Activated naive CD8-positive, alpha-beta T cell treated with anti-CD3 and anti-CD28 coated beads, Interleukin-2, amount 50 U/mL, for 24 hours (primary cell): ENCODE data around the gene RREB1.
A peak's percentile ranks its signal among the peaks of the same experiment; 100 is the strongest.
"Not testable (repeated sequence)": the region's sequence is repeated elsewhere in the genome, so short reads cannot be mapped to it uniquely, and the experiment has no call there.

Source experiments
- ATAC-seq: fragments of 150-1000 bp; cut with Tn5 transposase; one replicate; pipeline ENCODE4 v1.10.0; 2021
- DNase-seq: peaks from one replicate; pipeline ENCODE4 v3.0.0; 2021
- H3K27ac Mint-ChIP-seq: one replicate; pipeline ENCODE4 v1.8.0; 2021; ENCODE audit warnings: mild to moderate bottlenecking, mixed read lengths
- H3K27me3 Mint-ChIP-seq: one replicate; pipeline ENCODE4 v1.8.0; 2021; ENCODE audit warnings: mixed read lengths
- H3K36me3 Mint-ChIP-seq: one replicate; pipeline ENCODE4 v1.8.0; 2021; ENCODE audit warnings: low read depth, mixed read lengths
- H3K4me1 Mint-ChIP-seq: one replicate; pipeline ENCODE4 v1.8.0; 2021; ENCODE audit warnings: mixed read lengths
- H3K4me3 Mint-ChIP-seq: one replicate; pipeline ENCODE4 v1.8.0; 2021; ENCODE audit warnings: mild to moderate bottlenecking, moderate library complexity, mixed read lengths
- H3K9me3 Mint-ChIP-seq: one replicate; pipeline ENCODE4 v1.8.0; 2021; ENCODE audit warnings: mixed read lengths

RREB1 gene

DNA sequence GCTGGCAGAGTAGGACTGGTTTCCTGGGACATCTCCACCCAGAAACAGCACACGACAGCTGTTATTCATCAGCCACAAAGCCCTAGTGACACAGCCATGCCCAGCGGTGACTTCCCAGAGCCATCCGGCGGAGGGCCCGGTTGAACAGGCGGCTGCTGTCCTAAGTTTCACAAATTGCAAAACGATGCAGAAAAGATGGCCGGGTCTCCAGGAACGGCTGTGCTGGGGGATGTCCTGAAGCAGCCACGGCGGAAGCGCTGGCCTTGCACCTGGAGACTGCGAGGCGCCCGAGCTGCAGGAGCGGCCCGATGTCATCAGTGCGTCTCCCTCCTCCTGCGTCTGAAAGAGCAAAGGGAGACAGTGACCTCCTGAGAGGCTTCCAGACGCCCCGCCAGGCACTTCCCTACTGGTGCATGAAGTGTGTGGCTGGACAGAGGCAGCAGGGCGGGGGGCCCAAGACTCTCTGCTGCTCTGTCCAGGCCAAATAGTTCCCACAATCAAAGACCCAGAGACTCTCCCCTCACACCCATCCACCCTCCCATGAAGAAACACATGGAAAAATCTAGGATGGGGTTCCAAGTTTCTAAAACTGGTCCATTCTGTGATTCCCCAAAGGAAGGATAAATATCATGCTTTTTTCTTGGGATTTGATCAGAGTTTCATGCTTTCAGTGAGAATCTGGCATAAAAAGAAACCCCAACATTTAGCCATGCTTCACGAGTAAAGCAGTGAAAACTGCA is 161.2 kb downstream of the RREB1 start:
- Mint-ChIP-seq H3K36me3 (no peaks in the 10 kb centered on the region), H3K4me3 (no peak overlapping the region), H3K27ac (no peak overlapping the region), H3K4me1 (no peaks in the 10 kb centered on the region), H3K9me3 (no peaks in the 10 kb centered on the region), H3K27me3 (no peaks in the 10 kb centered on the region)
- no peak for ATAC-seq
- DNase-seq, result no peak

DNA sequence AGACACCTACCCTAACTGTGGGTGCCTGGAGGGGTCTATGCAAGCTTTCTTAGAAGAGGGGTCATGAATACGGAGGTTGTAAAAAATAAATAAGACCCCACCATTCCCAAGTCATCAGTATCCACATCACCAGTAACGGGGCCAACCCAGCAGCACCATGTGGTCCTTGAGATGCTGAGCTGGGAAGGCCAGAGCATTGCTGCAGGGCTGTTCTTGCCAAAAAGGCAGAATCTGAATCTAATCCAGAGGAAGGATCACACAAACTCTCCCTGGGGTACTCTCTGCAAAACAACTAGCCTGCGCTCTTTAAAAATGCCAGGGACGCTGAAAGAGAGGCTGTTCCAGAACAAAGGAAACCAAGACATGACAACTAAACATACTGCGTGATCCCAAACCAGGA is 162.1 kb downstream of the RREB1 start:
- Mint-ChIP-seq H3K4me1 (no peaks in the 10 kb centered on the region), H3K36me3 (no peaks in the 10 kb centered on the region), H3K27me3 (no peaks in the 10 kb centered on the region), H3K9me3 (no peaks in the 10 kb centered on the region), H3K27ac (no peak overlapping the region), H3K4me3 (no peak overlapping the region)
- ATAC-seq (no peak), DNase-seq (no peak)

DNA sequence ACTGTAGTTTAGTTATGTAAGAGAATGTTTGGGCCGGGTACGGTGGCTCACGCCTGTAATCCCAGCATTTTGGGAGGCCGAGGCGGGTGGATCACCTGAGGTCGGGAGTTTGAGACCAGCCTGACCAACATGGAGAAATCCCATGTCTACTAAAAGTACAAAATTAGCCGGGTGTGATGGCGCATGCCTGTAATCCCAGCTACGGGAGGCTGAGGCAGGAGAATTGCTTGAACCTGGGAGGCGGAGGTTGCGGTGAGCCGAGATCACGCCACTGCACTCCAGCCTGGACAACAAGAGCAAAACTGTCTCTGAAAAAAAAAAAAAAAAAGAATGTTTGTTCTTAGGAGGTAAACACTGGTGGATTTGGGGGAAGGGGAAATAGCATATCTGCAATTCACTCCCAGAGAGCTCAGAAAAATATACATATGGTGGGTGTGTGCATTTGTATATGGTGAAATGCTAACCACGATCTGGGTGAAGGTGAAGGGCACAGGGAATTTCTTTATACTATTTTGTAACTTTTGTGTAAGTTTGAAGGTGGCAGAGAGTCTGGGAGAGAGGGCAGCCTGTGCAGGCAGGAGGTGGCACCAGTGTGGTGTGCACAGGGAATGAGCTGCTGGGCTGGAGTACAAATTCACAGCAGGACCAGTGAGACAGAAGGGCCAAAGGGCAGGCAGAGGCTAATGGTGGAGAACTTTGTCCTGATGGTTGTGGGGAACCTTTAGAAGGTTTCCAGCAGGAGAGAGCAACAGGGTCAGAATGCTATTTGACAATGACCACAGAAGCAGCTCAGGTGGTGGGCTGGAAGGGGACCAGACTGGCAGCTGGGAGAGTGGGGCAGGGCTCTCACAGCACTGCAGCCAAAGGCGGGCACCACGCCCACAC is 162.8 kb downstream of the RREB1 start:
- H3K4me1 Mint-ChIP-seq, result peaks cover under 1% of the 10 kb centered on the region
- no peaks in the 10 kb centered on the region for H3K36me3 Mint-ChIP-seq
- no peaks in the 10 kb centered on the region for H3K27me3 Mint-ChIP-seq
- H3K9me3 Mint-ChIP-seq, result no peaks in the 10 kb centered on the region
- H3K27ac Mint-ChIP-seq, result peak overlapping the region; percentile 56
- ATAC-seq (no peak), DNase-seq (no peak)
- no peak overlapping the region for H3K4me3 Mint-ChIP-seq

- Mint-ChIP-seq H3K4me1 (peaks cover 5% of the 10 kb centered on the region), H3K27me3 (no peaks in the 10 kb centered on the region), H3K9me3 (no peaks in the 10 kb centered on the region), H3K36me3 (no peaks in the 10 kb centered on the region), H3K4me3 (no peak overlapping the region), H3K27ac (no peak overlapping the region)
- DNase-seq (no peak), ATAC-seq (no peak)
Measured at GRCh38 chr6:7271205-7271534, 163.4 kb downstream of the RREB1 start.

DNA sequence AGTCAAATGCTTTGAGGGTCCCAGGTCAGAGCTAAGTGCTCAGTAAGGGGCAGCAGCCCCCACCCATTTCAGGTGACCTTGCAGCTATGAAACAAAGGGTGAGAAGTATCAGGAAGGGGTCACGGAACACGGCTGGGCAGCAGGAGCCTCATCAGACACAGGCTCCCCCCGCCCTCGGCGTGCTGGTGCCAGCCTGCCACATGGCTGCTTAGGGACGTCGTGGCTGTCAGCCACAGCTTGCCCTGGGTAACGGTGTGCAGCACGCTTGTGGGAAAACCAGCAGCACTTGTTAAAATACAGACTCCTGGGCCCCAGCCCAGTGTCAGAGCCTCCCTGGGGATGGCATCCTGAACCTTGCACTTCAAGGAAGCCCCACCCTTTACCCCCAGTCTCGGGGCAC is 165.9 kb downstream of the RREB1 start:
- Mint-ChIP-seq H3K36me3 (no peaks in the 10 kb centered on the region), H3K4me3 (no peak overlapping the region), H3K27me3 (no peaks in the 10 kb centered on the region), H3K4me1 (peaks cover 10% of the 10 kb centered on the region), H3K9me3 (no peaks in the 10 kb centered on the region), H3K27ac (no peak overlapping the region)
- DNase-seq (no peak), ATAC-seq (no peak)

DNA sequence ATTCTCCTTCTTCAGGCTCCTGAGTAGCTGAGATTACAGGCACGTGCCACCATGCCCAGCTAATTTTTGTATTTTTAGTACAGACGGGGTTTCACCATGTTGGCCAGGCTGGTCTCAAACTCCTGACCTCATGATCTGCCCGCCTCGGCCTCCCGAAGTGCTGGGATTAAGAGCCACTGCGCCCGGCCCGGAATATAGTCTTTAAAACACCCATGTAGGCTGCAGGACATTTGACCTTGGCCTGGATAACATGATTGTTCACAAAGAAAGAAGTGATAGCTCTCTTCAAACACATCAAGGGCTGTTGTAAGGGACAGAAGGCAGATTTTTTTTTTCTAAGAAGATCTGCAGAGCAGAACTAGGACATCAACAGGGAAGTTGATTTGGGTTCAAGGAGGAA is 166.8 kb downstream of the RREB1 start:
- not testable (repeated sequence) for H3K4me3 Mint-ChIP-seq, H3K27ac Mint-ChIP-seq, H3K36me3 Mint-ChIP-seq, ATAC-seq, H3K27me3 Mint-ChIP-seq, DNase-seq, H3K4me1 Mint-ChIP-seq, H3K9me3 Mint-ChIP-seq

DNA sequence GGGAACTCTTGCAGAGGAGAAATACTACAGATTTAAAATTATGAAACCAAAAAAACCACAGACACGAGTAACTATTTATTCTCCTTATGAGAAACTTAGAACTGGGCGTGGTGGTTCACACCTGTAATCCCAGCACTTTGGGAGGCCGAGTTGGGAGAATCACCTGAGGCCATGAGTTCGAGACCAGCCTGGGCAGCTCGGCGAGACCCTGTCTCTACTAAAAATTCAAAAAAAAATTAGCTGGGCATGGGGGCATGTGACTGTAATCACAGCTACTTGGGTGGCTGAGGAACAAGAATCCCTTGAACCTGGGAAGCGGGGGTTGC is 168.4 kb downstream of the RREB1 start:
- no peak for DNase-seq
- H3K4me3 Mint-ChIP-seq, result no peak overlapping the region
- H3K27me3 Mint-ChIP-seq, result no peaks in the 10 kb centered on the region
- no peaks in the 10 kb centered on the region for H3K9me3 Mint-ChIP-seq
- no peak overlapping the region for H3K27ac Mint-ChIP-seq
- ATAC-seq, result no peak
- H3K4me1 Mint-ChIP-seq, result peaks cover 10% of the 10 kb centered on the region
- no peaks in the 10 kb centered on the region for H3K36me3 Mint-ChIP-seq

GRCh38 chr6:7282097-7282906 is 174.5 kb downstream of the RREB1 start:
- Mint-ChIP-seq H3K4me1 (peaks cover 18% of the 10 kb centered on the region), H3K27me3 (no peaks in the 10 kb centered on the region), H3K4me3 (no peak overlapping the region), H3K27ac (peak overlapping the region; percentile 56), H3K9me3 (no peaks in the 10 kb centered on the region), H3K36me3 (peaks cover 12% of the 10 kb centered on the region)
- DNase-seq (no peak), ATAC-seq (peak; percentile 47)

- Mint-ChIP-seq H3K9me3 (no peaks in the 10 kb centered on the region), H3K27ac (no peak overlapping the region), H3K4me1 (peaks cover 13% of the 10 kb centered on the region), H3K36me3 (peaks cover 18% of the 10 kb centered on the region), H3K4me3 (no peak overlapping the region), H3K27me3 (no peaks in the 10 kb centered on the region)
- no peak for ATAC-seq
- DNase-seq, result no peak
Measured at GRCh38 chr6:7283676-7284075, 175.9 kb downstream of the RREB1 start.

- no peaks in the 10 kb centered on the region for H3K9me3 Mint-ChIP-seq
- no peaks in the 10 kb centered on the region for H3K27me3 Mint-ChIP-seq
- ATAC-seq (no peak), DNase-seq (no peak)
- peaks cover 13% of the 10 kb centered on the region for H3K4me1 Mint-ChIP-seq
- no peak overlapping the region for H3K27ac Mint-ChIP-seq
- no peak overlapping the region for H3K4me3 Mint-ChIP-seq
- peaks cover 29% of the 10 kb centered on the region for H3K36me3 Mint-ChIP-seq
Measured at GRCh38 chr6:7285416-7285815, 177.7 kb downstream of the RREB1 start.

DNA sequence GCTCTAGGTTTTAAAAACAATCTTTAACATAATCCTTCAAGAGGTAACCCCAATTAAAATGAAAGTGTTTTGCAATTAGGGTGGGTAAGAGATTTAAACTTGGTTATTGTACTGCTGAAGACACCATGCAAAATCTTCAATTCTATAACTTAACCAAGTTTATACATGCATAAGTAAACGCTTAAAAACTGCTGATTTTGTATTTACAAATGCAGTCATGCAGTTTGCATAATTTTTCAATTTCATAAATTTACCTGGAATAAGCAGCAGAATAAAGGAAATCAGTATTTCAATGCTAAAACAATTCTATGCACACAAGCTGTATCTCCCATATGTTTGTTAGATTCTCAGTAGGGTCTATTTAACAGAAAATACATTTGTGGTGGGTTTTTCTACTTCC is 182.3 kb downstream of the RREB1 start:
- H3K4me3 Mint-ChIP-seq, result no peak overlapping the region
- H3K4me1 Mint-ChIP-seq, result peaks cover 2% of the 10 kb centered on the region
- no peak for ATAC-seq
- H3K27ac Mint-ChIP-seq, result no peak overlapping the region
- H3K9me3 Mint-ChIP-seq, result no peaks in the 10 kb centered on the region
- peaks cover 42% of the 10 kb centered on the region for H3K36me3 Mint-ChIP-seq
- no peaks in the 10 kb centered on the region for H3K27me3 Mint-ChIP-seq
- no peak for DNase-seq

DNA sequence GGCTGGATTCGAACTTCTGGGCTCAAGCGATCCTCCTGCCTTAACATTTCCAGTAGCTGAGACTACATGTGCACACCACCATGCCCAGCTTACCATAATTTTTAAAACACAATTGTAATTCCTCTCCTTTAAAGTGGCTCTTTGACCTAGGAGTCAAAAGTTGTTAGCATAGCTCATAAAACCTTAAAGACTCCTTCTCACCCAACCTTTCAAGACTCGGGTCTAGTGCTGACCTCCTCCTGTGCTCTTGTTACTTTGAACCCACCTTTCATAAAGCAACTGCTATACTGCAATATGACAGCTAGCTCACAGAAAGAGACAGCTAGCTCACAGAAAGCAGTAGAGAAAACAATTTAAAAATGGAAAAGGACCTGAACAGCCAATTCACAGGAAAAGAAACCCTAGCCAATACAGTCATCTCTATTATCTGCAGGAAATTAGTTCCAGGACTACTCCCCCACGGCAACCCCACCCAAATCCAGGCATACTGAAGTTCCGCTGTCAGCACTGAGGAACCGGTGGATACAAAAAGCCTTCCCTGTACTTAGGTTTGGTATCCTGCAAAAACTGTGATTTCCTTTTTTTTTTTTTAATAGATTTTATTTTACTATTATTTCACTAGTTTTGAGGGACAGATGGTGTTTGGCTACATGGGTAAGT is 185.0 kb downstream of the RREB1 start:
- Mint-ChIP-seq H3K4me3 (no peak overlapping the region), H3K27ac (no peak overlapping the region), H3K4me1 (peaks cover 7% of the 10 kb centered on the region), H3K36me3 (peaks cover 36% of the 10 kb centered on the region), H3K9me3 (no peaks in the 10 kb centered on the region), H3K27me3 (no peaks in the 10 kb centered on the region)
- ATAC-seq (no peak), DNase-seq (no peak)

DNA sequence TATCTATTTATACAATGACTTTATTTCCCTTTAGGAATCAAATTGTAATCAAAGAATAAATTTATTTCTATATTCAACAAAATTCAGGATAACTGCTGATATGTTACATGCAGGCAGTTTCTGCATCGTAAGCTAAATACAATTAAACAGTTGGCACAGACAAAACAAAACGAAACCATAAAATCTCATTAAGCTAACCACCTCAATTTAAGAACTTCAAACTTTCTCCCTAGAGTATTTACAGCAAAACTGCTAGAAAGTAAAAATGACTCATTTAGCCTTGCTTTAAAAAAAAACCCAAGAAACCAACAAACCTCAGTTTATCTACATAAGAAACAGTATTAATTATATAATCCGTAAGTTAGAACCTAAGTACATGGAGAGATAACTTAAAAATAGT is 188.2 kb downstream of the RREB1 start:
- peaks cover 47% of the 10 kb centered on the region for H3K36me3 Mint-ChIP-seq
- no peak for DNase-seq
- H3K4me3 Mint-ChIP-seq, result no peak overlapping the region
- H3K9me3 Mint-ChIP-seq, result no peaks in the 10 kb centered on the region
- peaks cover 8% of the 10 kb centered on the region for H3K4me1 Mint-ChIP-seq
- ATAC-seq, result no peak
- H3K27ac Mint-ChIP-seq, result no peak overlapping the region
- H3K27me3 Mint-ChIP-seq, result no peaks in the 10 kb centered on the region

DNA sequence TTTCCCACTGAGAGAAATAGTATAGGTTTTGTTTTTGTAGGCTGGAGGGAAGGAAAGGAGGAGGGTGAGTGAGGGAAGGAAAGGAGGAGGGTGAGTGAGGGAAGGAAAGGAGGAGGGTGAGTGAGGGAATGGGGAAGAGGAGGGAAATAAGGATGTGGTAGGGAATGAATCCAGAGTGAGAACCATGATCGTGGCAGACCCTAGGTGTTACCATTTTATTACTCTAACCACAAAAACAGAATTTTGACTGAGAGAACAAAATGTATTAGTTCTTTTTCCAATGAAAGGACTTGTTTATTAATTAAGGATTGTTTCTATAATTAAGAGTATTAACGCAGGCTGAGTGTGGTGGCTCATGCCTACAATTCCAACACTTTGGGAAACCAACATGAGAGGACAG is 188.8 kb downstream of the RREB1 start:
- H3K27me3 Mint-ChIP-seq, result no peaks in the 10 kb centered on the region
- H3K36me3 Mint-ChIP-seq, result peaks cover 52% of the 10 kb centered on the region
- no peak for DNase-seq
- ATAC-seq, result no peak
- no peaks in the 10 kb centered on the region for H3K9me3 Mint-ChIP-seq
- no peak overlapping the region for H3K4me3 Mint-ChIP-seq
- no peak overlapping the region for H3K27ac Mint-ChIP-seq
- peaks cover 11% of the 10 kb centered on the region for H3K4me1 Mint-ChIP-seq
